Mesendoderm (in vitro differentiated cells): ENCODE measurements around the gene IL36A.

Experiments
- DNase-seq: peaks from one replicate; pipeline ENCODE4 v3.0.0; 2013
- H2AK5ac ChIP-seq: 2 replicates; pipeline ENCODE4 v1.6.1; 2013; ENCODE audit warnings: low read length, inconsistent platforms
- H2BK120ac ChIP-seq: 2 replicates; pipeline ENCODE4 v1.6.1; 2013; ENCODE audit warnings: low read depth, mild to moderate bottlenecking, low read length, moderate library complexity, mixed read lengths
- H2BK15ac ChIP-seq: replicated peaks from 2 replicates; pipeline ENCODE4 v1.6.1; 2013; ENCODE audit warnings: low read depth, mild to moderate bottlenecking, moderate library complexity
- H2BK5ac ChIP-seq: 2 replicates; pipeline ENCODE4 v1.6.1; 2013; ENCODE audit warnings: low read length, inconsistent platforms
- H3K18ac ChIP-seq: 2 replicates; pipeline ENCODE4 v1.6.1; 2013; ENCODE audit warnings: mild to moderate bottlenecking, low read length, mixed read lengths
- H3K23ac ChIP-seq: one replicate; pipeline ENCODE4 v1.6.1; 2013; ENCODE audit warnings: low read length
- H3K27ac ChIP-seq: 2 replicates; pipeline ENCODE4 v1.5.1; 2013; ENCODE audit warnings: low read depth, mild to moderate bottlenecking, inconsistent platforms, low read length, moderate library complexity
- H3K27me3 ChIP-seq: 2 replicates; pipeline ENCODE4 v1.6.1; 2013; ENCODE audit warnings: low read length, control low read depth, mild to moderate bottlenecking, inconsistent platforms; ENCODE audit not compliant: insufficient read depth, poor library complexity
- H3K36me3 ChIP-seq: 2 replicates; pipeline ENCODE4 v1.6.1; 2013; ENCODE audit warnings: low read length, inconsistent platforms; ENCODE audit not compliant: control insufficient read depth, insufficient read depth
- H3K4ac ChIP-seq: one replicate; pipeline ENCODE4 v1.6.1; 2013; ENCODE audit warnings: low read depth, mild to moderate bottlenecking, low read length, moderate library complexity
- H3K4me1 ChIP-seq: 2 replicates; pipeline ENCODE4 v1.6.1; 2013; ENCODE audit warnings: low read depth, low read length, inconsistent platforms; ENCODE audit not compliant: control insufficient read depth
- H3K4me2 ChIP-seq: 2 replicates; pipeline ENCODE4 v1.6.1; 2013; ENCODE audit warnings: low read length
- H3K4me3 ChIP-seq: 2 replicates; pipeline ENCODE4 v1.5.1; 2013; ENCODE audit warnings: mild to moderate bottlenecking, low read length
- H3K56ac ChIP-seq: one replicate; pipeline ENCODE4 v1.6.1; 2013; ENCODE audit warnings: low read length
- H3K79me1 ChIP-seq: 2 replicates; pipeline ENCODE4 v1.6.1; 2013; ENCODE audit warnings: low read length, inconsistent platforms
- H3K79me2 ChIP-seq: 2 replicates; pipeline ENCODE4 v1.6.1; 2013; ENCODE audit warnings: mild to moderate bottlenecking, low read length; ENCODE audit not compliant: control insufficient read depth, insufficient read depth
- H3K9ac ChIP-seq: 2 replicates; pipeline ENCODE4 v1.6.1; 2013; ENCODE audit warnings: low read length, inconsistent platforms
- H4K5ac ChIP-seq: one replicate; pipeline ENCODE4 v1.6.1; 2013; ENCODE audit warnings: low read length
- H4K8ac ChIP-seq: one replicate; pipeline ENCODE4 v1.6.1; 2013; ENCODE audit warnings: low read depth, mild to moderate bottlenecking, control low read depth, low read length, moderate library complexity
- WGBS: extraction: QIAGEN DNeasy Blood & Tissue Kit; methylation state at CpG from one replicate; pipeline ENCODE4 v1.1.7; 2013; ENCODE audit warnings: low lambda C conversion rate, missing lambda C conversion rate; ENCODE audit not compliant: insufficient coverage; ENCODE audit errors: extremely low coverage; 5-methylcytosine and 5-hydroxymethylcytosine counted together

IL36A gene

DNA sequence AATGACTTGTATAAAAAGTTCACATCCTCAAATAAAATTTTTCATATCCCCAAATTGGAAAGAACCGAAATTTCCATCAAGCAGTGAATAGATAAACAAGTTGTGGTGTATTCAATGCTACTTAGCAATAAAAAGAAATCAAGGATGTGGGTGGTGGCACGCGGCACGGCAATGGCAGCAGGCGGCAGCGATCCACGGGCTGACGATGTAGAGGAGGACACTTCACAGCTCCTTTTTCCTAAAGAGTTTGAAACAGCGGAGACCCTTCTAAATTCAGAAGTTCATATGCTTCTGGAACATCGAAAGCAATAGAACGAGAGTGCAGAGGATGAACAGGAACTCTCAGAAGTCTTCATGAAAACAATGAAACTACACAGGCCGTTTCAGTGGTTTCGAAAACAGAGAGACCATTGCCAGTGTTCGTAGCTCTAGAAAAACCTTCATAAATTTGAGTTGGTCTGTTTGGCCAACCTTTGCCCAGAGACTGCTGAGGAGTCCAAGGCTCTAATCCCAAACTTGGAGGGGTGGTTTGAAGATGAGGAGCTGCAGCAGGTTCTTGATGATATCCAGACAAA is 9.8 kb upstream of the IL36A start:
- Histone ChIP-seq H3K4me1 (no peaks in the 10 kb centered on the region), H2AK5ac (no peak overlapping the region), H3K36me3 (no peaks in the 10 kb centered on the region), H3K27ac (no peak overlapping the region), H2BK15ac (no peak overlapping the region), H2BK120ac (no peak overlapping the region), H3K18ac (no peak overlapping the region), H3K56ac (no peak overlapping the region), H4K8ac (no peak overlapping the region), H3K79me1 (no peaks in the 10 kb centered on the region), H3K4ac (no peak overlapping the region), H3K9ac (no peak overlapping the region), H3K4me2 (no peak overlapping the region), H3K27me3 (no peaks in the 10 kb centered on the region), H4K5ac (no peak overlapping the region), H2BK5ac (no peak overlapping the region), H3K79me2 (no peaks in the 10 kb centered on the region), H3K4me3 (no peak overlapping the region), H3K23ac (no peak overlapping the region)
- WGBS = no CpG with 5 or more reads among the region's 14 CpGs
- no peak for DNase-seq

- Histone ChIP-seq H3K27ac (no peak overlapping the region), H3K79me1 (no peaks in the 10 kb centered on the region), H2BK15ac (no peak overlapping the region), H3K4me3 (no peak overlapping the region), H3K36me3 (no peaks in the 10 kb centered on the region), H4K5ac (no peak overlapping the region), H3K9ac (no peak overlapping the region), H3K4ac (no peak overlapping the region), H2AK5ac (no peak overlapping the region), H3K56ac (no peak overlapping the region), H3K18ac (no peak overlapping the region), H3K27me3 (no peaks in the 10 kb centered on the region), H2BK120ac (no peak overlapping the region), H4K8ac (no peak overlapping the region), H3K4me2 (no peak overlapping the region), H3K79me2 (no peaks in the 10 kb centered on the region), H3K4me1 (no peaks in the 10 kb centered on the region), H2BK5ac (no peak overlapping the region), H3K23ac (no peak overlapping the region)
- no peak for DNase-seq
- WGBS = no CpG with 5 or more reads among the region's 6 CpGs
These were observed 8.6 kb upstream of the IL36A start for GRCh38 chr2:112996635-112997034.

GRCh38 chr2:112997151-112997550 is 8.1 kb upstream of the IL36A start:
- WGBS = no CpG with 5 or more reads among the region's 1 CpG
- no peak overlapping the region for H3K4me3 ChIP-seq
- no peaks in the 10 kb centered on the region for H3K27me3 ChIP-seq
- no peak overlapping the region for H3K18ac ChIP-seq
- H2AK5ac ChIP-seq = no peak overlapping the region
- H3K79me1 ChIP-seq = no peaks in the 10 kb centered on the region
- no peaks in the 10 kb centered on the region for H3K36me3 ChIP-seq
- no peak overlapping the region for H3K27ac ChIP-seq
- no peak overlapping the region for H2BK120ac ChIP-seq
- H4K8ac ChIP-seq = no peak overlapping the region
- no peak overlapping the region for H2BK5ac ChIP-seq
- H3K79me2 ChIP-seq = no peaks in the 10 kb centered on the region
- H3K4me1 ChIP-seq = no peaks in the 10 kb centered on the region
- no peak overlapping the region for H3K23ac ChIP-seq
- DNase-seq = no peak
- no peak overlapping the region for H2BK15ac ChIP-seq
- H3K9ac ChIP-seq = no peak overlapping the region
- H3K4me2 ChIP-seq = no peak overlapping the region
- H3K56ac ChIP-seq = no peak overlapping the region
- no peak overlapping the region for H4K5ac ChIP-seq
- no peak overlapping the region for H3K4ac ChIP-seq

DNA sequence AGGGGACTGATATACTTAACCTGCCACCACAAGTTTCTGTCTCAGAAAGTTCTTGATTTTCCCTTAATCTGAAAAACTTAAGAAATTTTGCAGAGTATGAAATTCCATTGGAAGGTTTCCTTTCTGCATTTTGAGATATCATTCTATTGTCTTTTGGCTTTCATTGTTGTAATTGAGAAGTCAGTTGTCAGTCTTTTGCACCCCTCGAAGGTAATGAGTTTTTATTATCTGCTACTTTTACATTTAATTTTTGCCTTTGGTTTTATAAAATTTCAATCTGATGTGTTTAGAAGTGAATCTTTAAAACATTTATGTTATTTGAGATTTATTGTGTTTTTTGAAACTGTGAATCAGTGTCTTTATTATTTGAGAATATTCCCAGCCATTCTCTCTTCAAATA is 4.8 kb upstream of the IL36A start:
- H3K23ac ChIP-seq = no peak overlapping the region
- no peak overlapping the region for H4K5ac ChIP-seq
- H3K36me3 ChIP-seq = no peaks in the 10 kb centered on the region
- H3K79me1 ChIP-seq = no peaks in the 10 kb centered on the region
- no peak overlapping the region for H2BK5ac ChIP-seq
- H3K4me3 ChIP-seq = no peak overlapping the region
- H3K79me2 ChIP-seq = no peaks in the 10 kb centered on the region
- no peak overlapping the region for H3K56ac ChIP-seq
- WGBS = no CpG with 5 or more reads among the region's 1 CpG
- no peak overlapping the region for H3K27ac ChIP-seq
- no peak overlapping the region for H3K4ac ChIP-seq
- no peak overlapping the region for H2BK120ac ChIP-seq
- H3K18ac ChIP-seq = no peak overlapping the region
- no peak overlapping the region for H3K9ac ChIP-seq
- no peak overlapping the region for H2BK15ac ChIP-seq
- H3K4me2 ChIP-seq = no peak overlapping the region
- no peaks in the 10 kb centered on the region for H3K4me1 ChIP-seq
- no peak overlapping the region for H2AK5ac ChIP-seq
- H3K27me3 ChIP-seq = no peaks in the 10 kb centered on the region
- no peak overlapping the region for H4K8ac ChIP-seq
- DNase-seq = peak; percentile 3

GRCh38 chr2:113002677-113003076 is 2.6 kb upstream of the IL36A start:
- Histone ChIP-seq H3K23ac (no peak overlapping the region), H3K27me3 (no peaks in the 10 kb centered on the region), H4K5ac (no peak overlapping the region), H3K36me3 (no peaks in the 10 kb centered on the region), H2BK5ac (no peak overlapping the region), H3K79me2 (no peaks in the 10 kb centered on the region), H2BK15ac (no peak overlapping the region), H3K9ac (no peak overlapping the region), H3K4me1 (no peaks in the 10 kb centered on the region), H2AK5ac (no peak overlapping the region), H2BK120ac (no peak overlapping the region), H3K56ac (no peak overlapping the region), H3K4me3 (no peak overlapping the region), H3K4me2 (no peak overlapping the region), H3K27ac (no peak overlapping the region), H3K79me1 (no peaks in the 10 kb centered on the region), H4K8ac (no peak overlapping the region), H3K4ac (no peak overlapping the region), H3K18ac (no peak overlapping the region)
- no CpG with 5 or more reads among the region's 2 CpGs for WGBS
- DNase-seq = no peak

DNA sequence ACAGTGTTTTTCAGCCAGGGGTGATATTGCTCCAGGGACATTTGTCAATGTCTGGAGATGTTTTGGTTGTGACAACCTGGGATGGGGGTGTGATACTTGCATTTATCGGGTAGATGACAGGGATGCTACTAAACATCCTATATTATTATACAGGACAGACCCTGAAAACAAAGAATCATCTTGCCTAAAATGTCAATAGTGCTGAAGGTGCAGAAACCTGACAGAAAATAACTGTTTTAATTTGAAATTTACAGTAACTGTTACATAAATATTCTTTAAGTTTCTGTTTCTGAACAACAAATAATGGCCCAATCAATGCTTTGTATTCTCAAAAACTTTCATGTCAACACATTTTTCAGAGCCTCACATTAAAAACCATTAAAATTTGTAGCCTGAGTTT is 2.0 kb downstream of the IL36A start:
- Histone ChIP-seq H2AK5ac (no peak overlapping the region), H4K5ac (no peak overlapping the region), H3K79me1 (no peaks in the 10 kb centered on the region), H3K4me1 (no peaks in the 10 kb centered on the region), H3K4me2 (no peak overlapping the region), H3K4ac (no peak overlapping the region), H3K9ac (no peak overlapping the region), H3K56ac (no peak overlapping the region), H2BK5ac (no peak overlapping the region), H3K36me3 (no peaks in the 10 kb centered on the region), H3K4me3 (no peak overlapping the region), H3K23ac (no peak overlapping the region), H2BK120ac (no peak overlapping the region), H3K79me2 (no peaks in the 10 kb centered on the region), H2BK15ac (no peak overlapping the region), H4K8ac (no peak overlapping the region), H3K27ac (no peak overlapping the region), H3K18ac (no peak overlapping the region), H3K27me3 (no peaks in the 10 kb centered on the region)
- no CpG with 5 or more reads among the region's 1 CpG for WGBS
- no peak for DNase-seq
